ENCODE data around the gene KIF16B. TPM values are rescaled to one million over a fixed set of nuclear protein-coding genes. Genes with fewer than 3 reads are reported as not detected.

The KIF16B gene
- total and polyA plus RNA-seq, 9 of the 15 experiments (the other 6 are each of a cell fraction or from before 2014, with no cell fraction given) = 1.00 to 10.6 (median 8.5) TPM

DNA sequence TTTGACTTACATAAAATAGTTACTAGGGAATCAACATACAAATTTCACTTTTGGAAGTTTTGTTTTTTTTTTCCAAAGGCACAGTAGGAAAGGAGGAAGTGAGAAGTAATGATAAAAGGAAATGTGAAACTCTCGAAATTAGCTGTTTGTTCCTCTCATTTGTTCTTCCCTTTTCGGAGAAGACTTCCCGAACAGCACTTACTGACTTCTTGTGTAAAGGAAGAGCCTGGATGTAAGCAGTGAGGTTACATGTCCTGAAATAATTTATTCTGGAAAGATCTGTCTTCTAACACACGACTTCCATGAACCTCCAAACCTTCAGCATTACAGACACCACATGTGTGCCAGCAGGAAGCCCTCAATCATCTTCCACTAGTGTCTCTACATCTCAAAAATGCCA lies 59.1 kb downstream of the KIF16B start (continued):
- TF ChIP-seq ZNF780A (CRISPR knock-in tag; IDR thresholded peaks at IDR 0.05) = no peak
- TF ChIP-seq JUN (IDR thresholded peaks at IDR 0.05; ENCODE audit: borderline replicate concordance, low read depth, low read length) = no peak
- TF ChIP-seq JUN (CRISPR knock-in tag; IDR thresholded peaks at IDR 0.05; ENCODE audit: borderline replicate concordance) = no peak

DNA sequence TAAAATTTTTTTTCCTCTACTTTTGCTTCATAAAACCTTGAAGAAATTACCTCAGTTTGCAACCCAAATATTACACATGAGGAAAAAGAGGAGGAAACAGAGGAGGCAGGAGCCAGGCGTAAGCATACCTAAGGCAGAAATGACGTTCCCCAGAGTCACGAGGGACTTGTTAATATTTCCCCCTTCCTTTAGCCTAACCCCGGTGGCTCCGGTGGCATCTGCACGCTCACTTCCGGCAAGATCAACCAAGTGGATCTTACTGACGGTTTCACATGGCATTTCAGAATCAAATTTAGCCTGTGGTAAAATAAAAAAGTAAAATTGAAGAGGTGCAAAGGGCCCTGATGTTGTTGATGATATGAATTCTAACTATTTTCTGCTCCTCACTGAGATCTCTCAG lies 67.4 kb downstream of the KIF16B start:
- H2AFZ ChIP-seq (ENCODE audit: low read depth, low read length) = no peak overlapping the region
- FAIRE-seq (no peak), ATAC-seq (no peak), DNase-seq (ENCODE audit: extremely low read depth in 1 of 4, low spot score in 3 of 4) (no peak)
- no peaks in the 10 kb centered on the region for H3K79me2 ChIP-seq (ENCODE audit: control insufficient read depth, insufficient read depth, low read length)
- H3K4me3 ChIP-seq = no peak overlapping the region
- H3K9me3 ChIP-seq (replicated peaks; ENCODE audit: control insufficient read depth, insufficient read depth, low read depth, low read length) = no peaks in the 10 kb centered on the region
- ChIA-PET POLR2A (no interaction called here), CTCF (ENCODE audit: low intra/inter-chr PET ratio) (no interaction called here)
- intact Hi-C loops (cut with micrococcal nuclease) = no loop called here
- no peak overlapping the region for H3K27ac ChIP-seq (ENCODE audit: extremely low read depth, low read depth, low read length)
- in situ Hi-C loops (cut with MboI) = no loop called here
- no peak for TF ChIP-seq EP300 (IDR thresholded peaks at IDR 0.05; ENCODE audit: low read length)
- TF ChIP-seq ZNF436 (CRISPR knock-in tag; IDR thresholded peaks at IDR 0.05) = no peak
- no peak for TF ChIP-seq ZKSCAN1 (IDR thresholded peaks at IDR 0.05; ENCODE audit: low read depth, low read length)
- no peak for TF ChIP-seq ZNF696 (CRISPR knock-in tag; conservative IDR thresholded peaks at IDR 0.05)
- no peak for TF ChIP-seq SRSF1 (IDR thresholded peaks at IDR 0.05; ENCODE audit: low read depth, low read length)
- TF ChIP-seq HMGN3 (IDR thresholded peaks at IDR 0.05; ENCODE audit: borderline replicate concordance, extremely low read depth, insufficient read length, low read depth, low read length) = no peak
- TF ChIP-seq, protein P1, sequence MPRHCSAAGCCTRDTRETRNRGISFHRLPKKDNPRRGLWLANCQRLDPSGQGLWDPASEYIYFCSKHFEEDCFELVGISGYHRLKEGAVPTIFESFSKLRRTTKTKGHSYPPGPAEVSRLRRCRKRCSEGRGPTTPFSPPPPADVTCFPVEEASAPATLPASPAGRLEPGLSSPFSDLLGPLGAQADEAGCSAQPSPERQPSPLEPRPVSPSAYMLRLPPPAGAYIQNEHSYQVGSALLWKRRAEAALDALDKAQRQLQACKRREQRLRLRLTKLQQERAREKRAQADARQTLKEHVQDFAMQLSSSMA (CRISPR knock-in tag; IDR thresholded peaks at IDR 0.05) = no peak
- TF ChIP-seq, protein P2, sequence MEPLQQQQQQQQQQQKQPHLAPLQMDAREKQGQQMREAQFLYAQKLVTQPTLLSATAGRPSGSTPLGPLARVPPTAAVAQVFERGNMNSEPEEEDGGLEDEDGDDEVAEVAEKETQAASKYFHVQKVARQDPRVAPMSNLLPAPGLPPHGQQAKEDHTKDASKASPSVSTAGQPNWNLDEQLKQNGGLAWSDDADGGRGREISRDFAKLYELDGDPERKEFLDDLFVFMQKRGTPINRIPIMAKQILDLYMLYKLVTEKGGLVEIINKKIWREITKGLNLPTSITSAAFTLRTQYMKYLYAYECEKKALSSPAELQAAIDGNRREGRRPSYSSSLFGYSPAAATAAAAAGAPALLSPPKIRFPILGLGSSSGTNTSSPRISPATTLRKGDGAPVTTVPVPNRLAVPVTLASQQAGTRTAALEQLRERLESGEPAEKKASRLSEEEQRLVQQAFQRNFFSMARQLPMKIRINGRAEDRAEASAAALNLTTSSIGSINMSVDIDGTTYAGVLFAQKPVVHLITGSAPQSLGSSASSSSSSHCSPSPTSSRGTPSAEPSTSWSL (CRISPR knock-in tag; IDR thresholded peaks at IDR 0.05; ENCODE audit: borderline replicate concordance) = no peak
- TF ChIP-seq KLF13 (tag; IDR thresholded peaks at IDR 0.05; ENCODE audit: borderline replicate concordance, low read depth) = no peak
- TF ChIP-seq SIN3B (IDR thresholded peaks at IDR 0.05; ENCODE audit: low read depth) = no peak
- TF ChIP-seq ZNF75A (CRISPR knock-in tag; IDR thresholded peaks at IDR 0.05) = no peak
- no peak for TF ChIP-seq ZBED1 (IDR thresholded peaks at IDR 0.05)
- TF ChIP-seq, protein P3, sequence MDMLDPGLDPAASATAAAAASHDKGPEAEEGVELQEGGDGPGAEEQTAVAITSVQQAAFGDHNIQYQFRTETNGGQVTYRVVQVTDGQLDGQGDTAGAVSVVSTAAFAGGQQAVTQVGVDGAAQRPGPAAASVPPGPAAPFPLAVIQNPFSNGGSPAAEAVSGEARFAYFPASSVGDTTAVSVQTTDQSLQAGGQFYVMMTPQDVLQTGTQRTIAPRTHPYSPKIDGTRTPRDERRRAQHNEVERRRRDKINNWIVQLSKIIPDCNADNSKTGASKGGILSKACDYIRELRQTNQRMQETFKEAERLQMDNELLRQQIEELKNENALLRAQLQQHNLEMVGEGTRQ (CRISPR knock-in tag; IDR thresholded peaks at IDR 0.05) = no peak
- TF ChIP-seq, protein P4, sequence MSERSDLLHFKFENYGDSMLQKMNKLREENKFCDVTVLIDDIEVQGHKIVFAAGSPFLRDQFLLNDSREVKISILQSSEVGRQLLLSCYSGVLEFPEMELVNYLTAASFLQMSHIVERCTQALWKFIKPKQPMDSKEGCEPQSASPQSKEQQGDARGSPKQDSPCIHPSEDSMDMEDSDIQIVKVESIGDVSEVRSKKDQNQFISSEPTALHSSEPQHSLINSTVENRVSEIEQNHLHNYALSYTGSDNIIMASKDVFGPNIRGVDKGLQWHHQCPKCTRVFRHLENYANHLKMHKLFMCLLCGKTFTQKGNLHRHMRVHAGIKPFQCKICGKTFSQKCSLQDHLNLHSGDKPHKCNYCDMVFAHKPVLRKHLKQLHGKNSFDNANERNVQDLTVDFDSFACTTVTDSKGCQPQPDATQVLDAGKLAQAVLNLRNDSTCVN (CRISPR knock-in tag; IDR thresholded peaks at IDR 0.05) = no peak
- H3K36me3 ChIP-seq (ENCODE audit: control insufficient read depth, insufficient read depth, low read length) = peaks cover 14% of the 10 kb centered on the region; the same call in 1 of the 3 replicates
- no peaks in the 10 kb centered on the region for H3K27me3 ChIP-seq (ENCODE audit: control insufficient read depth in 2 of 2, insufficient read depth in 2 of 2, low read length in 2 of 2)
- H3K4me2 ChIP-seq (ENCODE audit: insufficient read depth, low read length) = no peak overlapping the region
- no peaks in the 10 kb centered on the region for H4K20me1 ChIP-seq (replicated peaks; ENCODE audit: control insufficient read depth, insufficient read depth, low read length)
- H3K4me1 ChIP-seq (replicated peaks in 1 of 2; ENCODE audit: control insufficient read depth in 2 of 2, insufficient read depth in 2 of 2, low read length in 2 of 2) = no peaks in the 10 kb centered on the region
- H3K9me1 ChIP-seq (ENCODE audit: control insufficient read depth, insufficient read depth, low read length) = no peaks in the 10 kb centered on the region
- WGBS (ENCODE audit: insufficient coverage, low coverage, missing lambda C conversion rate) = 85% methylated on average over 7 of the region's 8 CpGs
- no peak overlapping the region for H3K9ac ChIP-seq (ENCODE audit: insufficient read depth in 1 of 2, low read depth in 2 of 2, low read length in 2 of 2)
- no TSS peak for BruUV-seq (replicated peaks)
